Ovary (tissue), 3 donors: ENCODE measurements around the gene DAB1.

ENCODE experiments used
- EP300 ChIP-seq: sonication (generic); formaldehyde crosslinking; IDR thresholded peaks from one replicate; pipeline ENCODE4 v1.6.1; 2017; ENCODE audit warnings: antibody characterized with exemption
- POLR2A ChIP-seq: fragments of 450-650 bp; IDR thresholded peaks from one replicate; pipeline ENCODE4 v1.6.1; 2017; ENCODE audit warnings: antibody characterized with exemption, mild to moderate bottlenecking, moderate library complexity
- TF ChIP-seq, protein P1 (sequence below), 3 donors: fragments of 450-650 bp in 2 of 3; fragments of 200-600 bp in 1 of 3; IDR thresholded peaks; one replicate each; pipeline versions ENCODE4 v1.5.1 to v1.8.0; 2016 to 2022; ENCODE audit warnings: antibody characterized with exemption in 3 of 3, mild to moderate bottlenecking in 1 of 3
- donor health status: DM: no; HTN: no; CAD: no.

DNA sequence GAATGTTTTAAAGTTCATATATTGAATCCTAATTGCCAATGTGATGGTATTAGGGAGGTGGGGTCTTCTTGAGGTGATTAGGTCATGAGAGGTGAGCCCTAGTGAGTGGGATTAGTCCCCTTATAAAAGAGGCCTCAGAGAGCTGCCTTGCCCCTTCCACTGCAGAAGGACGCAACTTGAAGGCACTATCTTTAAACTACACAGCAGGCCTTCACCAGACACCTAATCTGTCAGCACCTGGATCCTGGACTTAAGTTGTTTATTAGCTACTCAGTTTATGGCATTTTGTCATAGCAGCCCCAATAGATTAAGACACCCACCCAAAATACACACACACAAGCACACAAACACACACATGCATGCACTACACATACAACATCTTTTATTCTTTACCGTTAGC, 61.4 kb downstream of the DAB1 start:
- TF ChIP-seq POLR2A (no peak), EP300 (no peak)
- TF ChIP-seq, protein P1, sequence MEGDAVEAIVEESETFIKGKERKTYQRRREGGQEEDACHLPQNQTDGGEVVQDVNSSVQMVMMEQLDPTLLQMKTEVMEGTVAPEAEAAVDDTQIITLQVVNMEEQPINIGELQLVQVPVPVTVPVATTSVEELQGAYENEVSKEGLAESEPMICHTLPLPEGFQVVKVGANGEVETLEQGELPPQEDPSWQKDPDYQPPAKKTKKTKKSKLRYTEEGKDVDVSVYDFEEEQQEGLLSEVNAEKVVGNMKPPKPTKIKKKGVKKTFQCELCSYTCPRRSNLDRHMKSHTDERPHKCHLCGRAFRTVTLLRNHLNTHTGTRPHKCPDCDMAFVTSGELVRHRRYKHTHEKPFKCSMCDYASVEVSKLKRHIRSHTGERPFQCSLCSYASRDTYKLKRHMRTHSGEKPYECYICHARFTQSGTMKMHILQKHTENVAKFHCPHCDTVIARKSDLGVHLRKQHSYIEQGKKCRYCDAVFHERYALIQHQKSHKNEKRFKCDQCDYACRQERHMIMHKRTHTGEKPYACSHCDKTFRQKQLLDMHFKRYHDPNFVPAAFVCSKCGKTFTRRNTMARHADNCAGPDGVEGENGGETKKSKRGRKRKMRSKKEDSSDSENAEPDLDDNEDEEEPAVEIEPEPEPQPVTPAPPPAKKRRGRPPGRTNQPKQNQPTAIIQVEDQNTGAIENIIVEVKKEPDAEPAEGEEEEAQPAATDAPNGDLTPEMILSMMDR (IDR thresholded peaks at IDR 0.05), result no peak
